ENCODE measurements around the gene RNF223. TPM values are rescaled to one million over a fixed set of nuclear protein-coding genes. Genes with fewer than 3 reads are reported as not detected.

RNF223 gene
- total RNA-seq, 4 donors from 2014 or later: not detected

- H3K9me3 ChIP-seq: no peaks in the 10 kb centered on the region
- H3K36me3 ChIP-seq: no peaks in the 10 kb centered on the region
- WGBS, 2 donors: 67 to 79% methylated on average over 6 to 13 of the region's 13 CpGs
- H3K27ac ChIP-seq: peak overlapping the region; percentile 66 to 91 (median 84)
- peaks cover 33 to 47% of the 10 kb centered on the region in 2 donors for H3K4me1 ChIP-seq
- peak; percentile 70 to 71 for DNase-seq
- H3K27me3 ChIP-seq: no peaks in the 10 kb centered on the region
- no peak overlapping the region for H3K4me3 ChIP-seq (replicated peaks in 1 of 3)
- TF ChIP-seq POLR2A (IDR thresholded peaks at IDR 0.05) (no peak), CTCF (IDR thresholded peaks at IDR 0.05) (no peak)
- intact Hi-C loops (cut with DNase I): no loop called here
Observed at GRCh38 chr1:1023700-1024099, 50.4 kb downstream of the RNF223 start.

- no peaks in the 10 kb centered on the region for H3K36me3 ChIP-seq
- H3K4me1 ChIP-seq: peaks cover 33 to 47% of the 10 kb centered on the region in 2 donors
- intact Hi-C loops (cut with DNase I): no loop called here
- H3K27ac ChIP-seq: no peak overlapping the region
- no peaks in the 10 kb centered on the region for H3K9me3 ChIP-seq
- WGBS, 2 donors: 81 to 92% methylated on average over 16 to 27 of the region's 27 CpGs
- no peak for DNase-seq
- no peaks in the 10 kb centered on the region for H3K27me3 ChIP-seq
- TF ChIP-seq POLR2A (IDR thresholded peaks at IDR 0.05) (no peak), CTCF (IDR thresholded peaks at IDR 0.05) (no peak)
- no peak overlapping the region for H3K4me3 ChIP-seq (replicated peaks in 1 of 3)
Observed at GRCh38 chr1:1022302-1023009, 51.6 kb downstream of the RNF223 start.

GRCh38 chr1:1021920-1022259 lies 52.2 kb downstream of the RNF223 start:
- Histone ChIP-seq H3K27ac (peak overlapping the region in 1 of 3 donors; percentile 96), H3K4me3 (replicated peaks in 1 of 3) (no peak overlapping the region), H3K4me1 (peaks cover 33 to 47% of the 10 kb centered on the region in 2 donors), H3K36me3 (no peaks in the 10 kb centered on the region), H3K9me3 (no peaks in the 10 kb centered on the region), H3K27me3 (no peaks in the 10 kb centered on the region)
- no peak for DNase-seq
- intact Hi-C loops (cut with DNase I): no loop called here
- TF ChIP-seq POLR2A (IDR thresholded peaks at IDR 0.05) (no peak), CTCF (IDR thresholded peaks at IDR 0.05) (no peak)
- WGBS, 2 donors: 93 to 97% methylated on average over 5 to 10 of the region's 10 CpGs

GRCh38 chr1:1021010-1021919 lies 52.8 kb downstream of the RNF223 start:
- Histone ChIP-seq H3K27me3 (no peaks in the 10 kb centered on the region), H3K4me3 (replicated peaks in 1 of 3) (peak overlapping the region in 1 of 3 donors; percentile 92), H3K27ac (peak overlapping the region in 1 of 3 donors; percentile 96), H3K4me1 (peaks cover 31 to 44% of the 10 kb centered on the region in 2 donors), H3K9me3 (no peaks in the 10 kb centered on the region), H3K36me3 (no peaks in the 10 kb centered on the region)
- TF ChIP-seq POLR2A (IDR thresholded peaks at IDR 0.05) (no peak), CTCF (IDR thresholded peaks at IDR 0.05) (no peak)
- 29 to 38% methylated on average over 7 to 21 of the region's 33 CpGs for WGBS, 2 donors
- peak; percentile 80 to 84 for DNase-seq
- intact Hi-C loops (cut with DNase I): no loop called here

Other genes starting within 250 kb of the RNF223 start
- 10 to 100 TPM in 1 of 4 donors, 1 to 10 TPM in 3; 4.1 to 11.2 (median 6.3) TPM for gene SAMD11, start 150.4 kb downstream of the RNF223 start, total RNA-seq
- 10 to 100 TPM; 31.9 to 39.8 (median 34.6) TPM for gene NOC2L, start 115.0 kb downstream of the RNF223 start, total RNA-seq
- 10 to 100 TPM in 2 of 4 donors, 1 to 10 TPM in 2; 3.4 to 10.9 (median 10.3) TPM for gene KLHL17, start 113.7 kb downstream of the RNF223 start, total RNA-seq
- under 1 TPM in 2 of 4 donors, not detected in 2; 0.25 to 0.27 TPM for gene PLEKHN1, start 107.8 kb downstream of the RNF223 start, total RNA-seq
- gene PERM1, start 92.2 kb downstream of the RNF223 start, total RNA-seq: under 1 TPM in 1 of 4 donors, not detected in 3; 0.22 TPM
- gene HES4, start 74.2 kb downstream of the RNF223 start, total RNA-seq: 10 to 100 TPM in 3 of 4 donors, 1 to 10 TPM in 1; 5.0 to 29.2 (median 18.6) TPM
- gene ISG15, start 60.8 kb downstream of the RNF223 start, total RNA-seq: 10 to 100 TPM; 18.5 to 57.5 (median 37.8) TPM
- gene AGRN, start 54.2 kb downstream of the RNF223 start, total RNA-seq: 100 to 1,000 TPM in 3 of 4 donors, 10 to 100 TPM in 1; 68.3 to 147 (median 129) TPM
- gene C1orf159, start 41.8 kb upstream of the RNF223 start, total RNA-seq: 10 to 100 TPM; 10.3 to 27.6 (median 19.6) TPM
- gene TTLL10, start 99.6 kb upstream of the RNF223 start, total RNA-seq: under 1 TPM in 2 of 4 donors, not detected in 2; 0.13 to 0.29 TPM
- gene TNFRSF18, start 132.3 kb upstream of the RNF223 start, total RNA-seq: under 1 TPM in 2 of 4 donors, not detected in 2; 0.49 to 0.67 TPM
- gene TNFRSF4, start 139.8 kb upstream of the RNF223 start, total RNA-seq: 1 to 10 TPM; 1.5 to 4.5 (median 3.2) TPM
- 100 to 1,000 TPM; 109 to 144 (median 138) TPM for gene SDF4, start 157.7 kb upstream of the RNF223 start, total RNA-seq
- 10 to 100 TPM; 18.0 to 32.2 (median 25.5) TPM for gene B3GALT6, start 157.9 kb upstream of the RNF223 start, total RNA-seq
- under 1 TPM in 1 of 4 donors, not detected in 3; 0.83 TPM for gene C1QTNF12, start 172.4 kb upstream of the RNF223 start, total RNA-seq
- gene UBE2J2, start 199.5 kb upstream of the RNF223 start, total RNA-seq: 10 to 100 TPM; 33.0 to 58.4 (median 36.2) TPM
- gene SCNN1D, start 206.1 kb upstream of the RNF223 start, total RNA-seq: 1 to 10 TPM in 3 of 4 donors, under 1 TPM in 1; 0.73 to 3.2 (median 1.6) TPM
- gene ACAP3, start 233.6 kb upstream of the RNF223 start, total RNA-seq: 10 to 100 TPM; 31.6 to 51.2 (median 42.1) TPM
- gene PUSL1, start 234.3 kb upstream of the RNF223 start, total RNA-seq: 10 to 100 TPM; 24.0 to 41.4 (median 28.0) TPM

Data from thyroid gland (tissue), 4 donors.